NB4 (cell line): ENCODE results near the gene UNC13B.

Experiments used
- DNase-seq: peaks from one replicate; pipeline ENCODE4 v3.0.0; 2010; ENCODE audit warnings: low read depth
- H3K4me3 ChIP-seq: one replicate; pipeline ENCODE4 v1.5.1; 2011; ENCODE audit warnings: mild to moderate bottlenecking, low read depth, low read length, moderate library complexity
- CTCF ChIP-seq: IDR thresholded peaks from one replicate; pipeline ENCODE4 v1.5.1; 2012; ENCODE audit warnings: low read depth, low read length
- MAX ChIP-seq: IDR thresholded peaks from 2 replicates; pipeline ENCODE4 v1.6.1; 2011; ENCODE audit warnings: low read depth, low read length
- MYC ChIP-seq: IDR thresholded peaks from 2 replicates; pipeline ENCODE4 v1.6.1; 2011; ENCODE audit warnings: low read depth, low read length
- POLR2A ChIP-seq: IDR thresholded peaks from 2 replicates; pipeline ENCODE4 v1.6.1; 2011; ENCODE audit warnings: mild to moderate bottlenecking; ENCODE audit not compliant: insufficient read length; ENCODE audit errors: extremely low read depth

The UNC13B gene

GRCh38 chr9:35341021-35341420, 179.2 kb downstream of the UNC13B start:
- TF ChIP-seq POLR2A (no peak), MYC (no peak), CTCF (no peak), MAX (no peak)

GRCh38 chr9:35341585-35341984, 179.8 kb downstream of the UNC13B start:
- no peak for TF ChIP-seq MYC
- no peak for TF ChIP-seq CTCF
- TF ChIP-seq MAX, result no peak
- no peak overlapping the region for H3K4me3 ChIP-seq
- peak; percentile 47 for DNase-seq

More at GRCh38 chr9:35341021-35341420, 179.2 kb downstream of the UNC13B start:
- DNase-seq, result no peak
- no peak overlapping the region for H3K4me3 ChIP-seq

GRCh38 chr9:35342221-35342958, 180.6 kb downstream of the UNC13B start:
- peak; percentile 48 for DNase-seq
- H3K4me3 ChIP-seq, result no peak overlapping the region
- TF ChIP-seq MYC (no peak), CTCF (no peak), MAX (no peak), POLR2A (no peak)

- DNase-seq, result no peak
- H3K4me3 ChIP-seq, result no peak overlapping the region
- TF ChIP-seq MYC, result no peak
- TF ChIP-seq MAX, result no peak
- TF ChIP-seq POLR2A, result no peak
- no peak for TF ChIP-seq CTCF
These were observed 186.3 kb downstream of the UNC13B start for GRCh38 chr9:35348109-35348508.

- H3K4me3 ChIP-seq, result no peak overlapping the region
- DNase-seq, result no peak
- TF ChIP-seq MYC, result no peak
- no peak for TF ChIP-seq MAX
- no peak for TF ChIP-seq CTCF
- no peak for TF ChIP-seq POLR2A
These were observed 187.6 kb downstream of the UNC13B start for GRCh38 chr9:35349287-35349990.
